ENCODE data around the gene ATP5MK. TPM values are rescaled to one million over a fixed set of nuclear protein-coding genes. Genes with fewer than 3 reads are reported as not detected.
"Not testable (repeated sequence)": the region's sequence is repeated elsewhere in the genome, so short reads cannot be mapped to it uniquely, and the experiment has no call there.

Gene ATP5MK
- total RNA-seq, 1 experiment from 2014 or later: 335 TPM

DNA sequence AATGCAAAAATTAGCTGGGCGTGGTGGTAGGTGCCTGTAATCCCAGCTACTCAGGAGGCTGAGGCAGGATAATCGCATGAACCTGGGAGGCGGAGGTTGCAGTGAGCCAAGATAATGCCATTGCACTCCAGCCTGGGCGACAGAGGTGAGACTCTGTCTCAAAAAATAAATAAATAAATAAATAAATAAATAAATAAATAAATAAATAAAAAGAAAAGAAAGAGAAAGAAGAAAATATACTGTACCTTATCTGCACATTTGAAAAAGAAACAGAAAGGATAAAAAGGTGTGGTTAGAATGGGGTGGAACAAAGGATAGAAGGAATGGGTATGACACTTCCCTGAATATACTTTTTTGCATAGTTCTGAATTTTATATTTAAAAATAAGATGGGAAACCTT is 36.8 kb downstream of the ATP5MK start:
- H2BK12ac ChIP-seq (ENCODE audit: insufficient read length, low read depth, low read length); H3K36me3 Mint-ChIP-seq (ENCODE audit: insufficient read depth in 1 of 3, low read depth in 3 of 3); H2BK20ac ChIP-seq (ENCODE audit: low read depth, low read length, poor library complexity, severe bottlenecking); H2BK120ac ChIP-seq (ENCODE audit: low read depth, low read length, poor library complexity, severe bottlenecking); H3K27me3 ChIP-seq (ENCODE audit: insufficient read depth, low read length); H2AFZ ChIP-seq (ENCODE audit: low read length); H3K27me3 Mint-ChIP-seq (ENCODE audit: low read depth); H3K27ac Mint-ChIP-seq; H3K79me1 ChIP-seq (ENCODE audit: insufficient read depth, low read depth, low read length, poor library complexity, severe bottlenecking); H4K5ac ChIP-seq (ENCODE audit: insufficient read length, low read depth, low read length); H3K4me1 ChIP-seq (ENCODE audit: insufficient read depth, low read length); H3K23ac ChIP-seq (ENCODE audit: insufficient read length, low read depth, low read length); H3K4me2 ChIP-seq (ENCODE audit: insufficient read depth, insufficient read length, low read length); H3K4ac ChIP-seq (ENCODE audit: low read depth, low read length); H3K4me1 Mint-ChIP-seq; H3K4me3 Mint-ChIP-seq; H3K56ac ChIP-seq (ENCODE audit: insufficient read length, low read depth, low read length); H3K14ac ChIP-seq (ENCODE audit: insufficient read depth, low read length); H4K91ac ChIP-seq (ENCODE audit: insufficient read length, low read depth, low read length); H4K20me1 ChIP-seq (ENCODE audit: control insufficient read depth, insufficient read depth, insufficient read length); H2BK5ac ChIP-seq (ENCODE audit: insufficient read length, low read length); H3K18ac ChIP-seq (ENCODE audit: insufficient read length, low read depth, low read length); H3K27ac ChIP-seq (ENCODE audit: insufficient read length, low read depth, low read length); DNase-seq; H4K8ac ChIP-seq (replicated peaks; ENCODE audit: insufficient read length, low read depth, low read length); H2AK5ac ChIP-seq (ENCODE audit: insufficient read length, low read length); H3K9me3 ChIP-seq (ENCODE audit: control insufficient read depth, low read depth, low read length); H3K9ac ChIP-seq (ENCODE audit: extremely low read depth, insufficient read length, low read length); H3T11ph ChIP-seq (ENCODE audit: low read length); H3K79me2 ChIP-seq (ENCODE audit: insufficient read depth, low read length); H2BK15ac ChIP-seq (ENCODE audit: low read depth, low read length); H3K23me2 ChIP-seq (ENCODE audit: insufficient read length, low read depth, low read length, poor library complexity, severe bottlenecking); H3K9me3 Mint-ChIP-seq: not testable (repeated sequence)
- no CpG with 5 or more reads among the region's 4 CpGs for WGBS (ENCODE audit: extremely low coverage, insufficient read length, low lambda C conversion rate)
